ENCODE results near the gene DLL1.

Gene DLL1

DNA sequence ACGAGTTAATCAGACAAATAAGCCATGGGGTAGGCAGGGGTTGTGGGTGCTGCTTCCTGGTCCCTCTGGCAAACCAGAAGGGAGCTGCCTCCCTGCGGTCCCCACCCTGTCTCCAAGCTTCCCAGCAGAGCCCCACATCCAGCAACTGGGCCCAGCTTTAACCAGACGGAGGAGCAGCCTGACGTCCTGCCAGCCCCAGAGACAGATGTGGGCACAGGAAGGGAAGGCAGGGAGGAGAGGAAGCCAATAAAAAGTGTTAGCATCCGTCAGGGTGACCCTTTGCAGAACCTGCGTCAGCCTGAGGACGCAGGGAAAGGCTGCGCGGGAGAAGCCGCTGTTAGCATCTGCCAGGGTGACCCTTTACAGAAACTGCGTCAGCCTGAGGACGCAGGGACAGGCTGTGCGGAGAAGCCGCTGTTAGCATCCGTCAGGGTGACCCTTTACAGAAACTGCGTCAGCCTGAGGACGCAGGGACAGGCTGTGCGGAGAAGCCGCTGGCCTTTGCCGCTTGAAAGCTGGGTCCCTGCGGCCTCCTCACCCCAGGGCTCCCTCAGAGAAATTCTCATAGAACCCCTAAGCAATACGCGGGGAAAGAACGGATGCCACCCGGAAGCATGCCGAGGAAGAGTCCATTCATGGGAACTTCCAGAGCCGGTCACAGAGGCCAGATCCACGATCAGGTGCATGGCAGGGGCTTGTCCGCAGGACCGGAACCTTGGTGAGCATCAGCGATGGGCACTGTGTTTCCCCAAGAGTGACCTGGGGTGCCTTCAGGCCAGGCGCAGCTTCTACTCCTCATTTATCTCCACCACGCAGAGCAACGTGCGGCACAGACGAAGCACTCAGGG is 15.9 kb downstream of the DLL1 start:
- DNase-seq (ENCODE audit: low spot score): no peak
- TF ChIP-seq, protein P1, sequence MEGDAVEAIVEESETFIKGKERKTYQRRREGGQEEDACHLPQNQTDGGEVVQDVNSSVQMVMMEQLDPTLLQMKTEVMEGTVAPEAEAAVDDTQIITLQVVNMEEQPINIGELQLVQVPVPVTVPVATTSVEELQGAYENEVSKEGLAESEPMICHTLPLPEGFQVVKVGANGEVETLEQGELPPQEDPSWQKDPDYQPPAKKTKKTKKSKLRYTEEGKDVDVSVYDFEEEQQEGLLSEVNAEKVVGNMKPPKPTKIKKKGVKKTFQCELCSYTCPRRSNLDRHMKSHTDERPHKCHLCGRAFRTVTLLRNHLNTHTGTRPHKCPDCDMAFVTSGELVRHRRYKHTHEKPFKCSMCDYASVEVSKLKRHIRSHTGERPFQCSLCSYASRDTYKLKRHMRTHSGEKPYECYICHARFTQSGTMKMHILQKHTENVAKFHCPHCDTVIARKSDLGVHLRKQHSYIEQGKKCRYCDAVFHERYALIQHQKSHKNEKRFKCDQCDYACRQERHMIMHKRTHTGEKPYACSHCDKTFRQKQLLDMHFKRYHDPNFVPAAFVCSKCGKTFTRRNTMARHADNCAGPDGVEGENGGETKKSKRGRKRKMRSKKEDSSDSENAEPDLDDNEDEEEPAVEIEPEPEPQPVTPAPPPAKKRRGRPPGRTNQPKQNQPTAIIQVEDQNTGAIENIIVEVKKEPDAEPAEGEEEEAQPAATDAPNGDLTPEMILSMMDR (IDR thresholded peaks at IDR 0.05; ENCODE audit: extremely low read depth, missing control alignments): no peak

DNA sequence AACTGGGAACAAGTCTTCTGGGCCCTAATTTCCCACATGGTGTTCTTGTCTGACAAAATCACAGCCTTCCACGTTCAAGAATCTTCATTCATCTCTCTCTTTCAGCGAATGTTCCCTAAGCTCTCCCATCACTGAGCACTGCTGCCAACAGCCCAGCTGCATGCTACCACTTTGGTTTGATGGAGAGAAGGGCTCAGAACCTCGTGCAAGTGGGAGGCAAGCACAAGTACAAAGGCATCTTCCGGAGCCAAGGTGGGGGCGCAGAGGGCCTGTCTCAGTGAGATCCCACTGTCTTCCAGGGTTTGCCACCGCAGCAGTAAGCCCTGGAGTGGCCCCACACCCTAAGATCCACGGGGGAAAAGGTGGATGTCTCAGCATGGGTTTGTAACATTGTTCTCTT is 17.2 kb downstream of the DLL1 start:
- DNase-seq (ENCODE audit: low spot score): no peak
- TF ChIP-seq, protein P1 (IDR thresholded peaks at IDR 0.05; ENCODE audit: extremely low read depth, missing control alignments): no peak

DNA sequence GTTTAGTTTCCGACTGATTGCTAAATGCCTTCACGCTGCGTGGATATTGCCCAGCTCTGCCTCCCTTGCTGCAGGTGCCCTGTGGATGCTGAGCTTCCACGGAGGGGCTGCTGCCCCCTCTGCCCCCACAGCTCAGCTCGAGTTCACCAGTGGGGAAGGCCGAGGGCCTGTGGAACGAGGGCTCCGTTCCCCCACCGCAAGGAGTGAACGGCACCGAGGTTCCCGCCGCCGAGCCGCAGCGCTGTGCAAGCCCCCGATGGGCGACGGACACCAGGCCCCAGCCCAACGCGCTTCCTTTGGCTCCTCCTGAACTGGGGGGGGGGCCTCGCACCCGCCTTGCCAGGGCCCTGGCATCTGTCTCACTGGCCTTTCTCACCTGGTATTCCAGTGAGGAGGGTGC is 17.7 kb downstream of the DLL1 start:
- TF ChIP-seq, protein P1 (IDR thresholded peaks at IDR 0.05; ENCODE audit: extremely low read depth, missing control alignments): no peak

DNA sequence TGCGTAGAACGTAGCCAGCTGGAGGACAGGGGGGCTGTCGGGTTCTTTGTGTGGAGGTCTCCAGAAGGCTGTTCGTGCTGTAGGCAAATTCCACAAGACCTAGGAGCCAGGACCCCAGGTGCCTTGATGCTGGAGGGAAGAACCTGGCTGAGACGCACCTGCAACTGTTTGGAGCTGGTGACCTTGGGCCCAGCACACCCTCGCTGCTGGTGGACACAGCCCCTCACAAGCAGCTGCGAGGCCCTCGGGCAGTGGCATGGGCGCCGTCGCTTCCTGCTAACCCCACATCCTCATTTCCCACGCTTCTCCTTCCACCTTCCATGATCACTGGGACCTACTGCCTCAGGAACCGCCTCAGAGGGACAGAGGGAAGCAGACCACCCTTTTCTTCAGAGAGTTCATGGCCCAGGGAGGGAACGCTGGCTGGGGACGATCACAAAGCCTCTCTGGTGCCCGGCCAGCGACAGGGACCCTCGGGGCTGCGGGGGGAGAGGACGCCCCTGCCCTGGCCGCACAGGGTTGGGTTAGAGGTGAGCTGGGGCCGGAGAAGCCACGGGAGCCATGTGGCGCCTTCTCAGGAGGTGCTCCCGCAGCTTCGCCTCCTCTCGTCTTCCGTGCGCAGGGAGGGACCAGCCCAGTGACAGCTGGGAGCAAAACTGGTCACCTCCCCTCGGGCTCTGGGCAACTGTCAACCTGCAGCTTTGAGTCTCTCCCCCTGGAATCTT is 18.4 kb downstream of the DLL1 start:
- no peak for DNase-seq (ENCODE audit: low spot score)
- TF ChIP-seq, protein P1 (IDR thresholded peaks at IDR 0.05; ENCODE audit: extremely low read depth, missing control alignments): no peak

More for the DNA sequence above, 17.7 kb downstream of the DLL1 start:
- no peak for DNase-seq (ENCODE audit: low spot score)

DNA sequence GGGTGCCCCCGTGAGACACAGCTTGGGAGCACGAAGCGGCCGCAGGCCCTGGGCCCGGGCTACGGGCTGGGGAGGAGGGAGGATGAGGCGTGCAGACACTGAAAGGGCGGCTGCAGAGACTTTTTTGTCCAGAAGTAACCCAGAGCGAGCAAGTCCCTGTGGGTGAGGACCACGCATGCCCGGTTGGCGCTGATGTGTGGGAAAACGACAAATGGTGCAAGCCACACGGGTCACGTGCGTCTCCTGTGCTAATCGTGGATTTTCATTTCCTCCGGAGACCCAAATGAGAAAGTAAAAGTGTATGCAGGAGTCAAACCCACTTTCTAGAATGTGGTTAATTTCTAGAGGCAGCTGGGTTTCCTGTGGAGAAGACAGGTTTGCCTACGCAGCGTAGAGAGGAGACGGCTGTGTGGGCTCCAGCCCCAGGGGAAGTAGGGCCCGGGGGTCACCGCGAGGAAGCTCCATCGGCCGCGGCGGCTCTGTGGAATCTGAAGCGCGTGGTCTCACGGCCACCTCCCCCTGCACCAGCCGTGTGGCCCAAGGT is 19.0 kb downstream of the DLL1 start:
- DNase-seq (ENCODE audit: low spot score): peak; percentile 94
- TF ChIP-seq, protein P1 (IDR thresholded peaks at IDR 0.05; ENCODE audit: extremely low read depth, missing control alignments): no peak

DNA sequence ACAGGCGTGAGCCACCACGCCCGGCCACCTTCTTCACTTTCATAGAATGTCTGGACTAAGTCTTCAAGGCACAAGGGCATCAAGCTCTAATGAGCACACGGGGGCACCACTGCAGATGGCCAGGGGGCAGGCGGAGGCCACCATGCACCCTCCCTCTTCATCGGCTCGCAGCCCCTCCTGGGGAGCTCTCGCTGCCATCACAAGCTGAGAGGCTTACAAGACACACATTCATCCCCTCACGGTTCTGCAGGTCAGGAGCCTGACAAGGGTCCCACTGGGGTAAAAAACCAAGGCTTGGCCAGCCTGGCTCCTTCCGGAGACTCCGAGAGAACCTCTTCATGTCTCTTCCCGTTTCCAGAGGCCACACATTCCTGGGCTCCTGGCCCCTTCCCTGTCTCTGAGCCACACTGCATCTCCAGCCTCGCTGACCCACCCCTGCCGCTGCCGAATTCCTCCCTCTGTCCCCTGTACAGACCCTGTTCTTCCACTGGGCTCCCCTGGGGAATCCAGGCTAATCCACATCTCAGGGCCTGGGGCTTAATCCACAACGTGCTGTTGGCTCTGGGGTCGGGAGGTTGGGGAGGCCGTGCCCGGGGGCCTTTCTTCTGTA is 19.8 kb downstream of the DLL1 start:
- no peak for DNase-seq (ENCODE audit: low spot score)

More for the DNA sequence above, 19.8 kb downstream of the DLL1 start:
- TF ChIP-seq, protein P1 (IDR thresholded peaks at IDR 0.05; ENCODE audit: extremely low read depth, missing control alignments): no peak
